Keratinocyte (primary cell): ENCODE measurements around the gene TNIK. TPM values are rescaled to one million over a fixed set of nuclear protein-coding genes. Genes with fewer than 3 reads are reported as not detected.

Experiments used
- DNase-seq: peaks from one replicate; pipeline ENCODE4 v3.0.0-alpha.2; 2011; ENCODE audit warnings: low read depth, missing footprints, low spot score
- FAIRE-seq: peaks from 2 replicates; lab custom pipeline; 2011; peaks lifted over from hg19 to GRCh38; lab: Jason Lieb, UNC
- H2AFZ ChIP-seq: 2 replicates; pipeline ENCODE4 v1.6.0; 2012; ENCODE audit warnings: low read length, control low read depth, inconsistent platforms; ENCODE audit not compliant: control insufficient read depth
- H3K27ac ChIP-seq: 2 replicates; pipeline ENCODE4 v1.5.1; 2011; ENCODE audit warnings: low read length; ENCODE audit not compliant: control insufficient read depth, insufficient read depth
- H3K27me3 ChIP-seq: 3 replicates; pipeline ENCODE4 v1.6.0; 2011; ENCODE audit warnings: low read length; ENCODE audit not compliant: control insufficient read depth, insufficient read depth; ENCODE audit errors: extremely low read depth
- H3K36me3 ChIP-seq, 2 experiments: 2 replicates in 1 of 2; 3 replicates in 1 of 2; pipeline ENCODE4 v1.5.1; 2011; ENCODE audit warnings: low read length in 2 of 2, mild to moderate bottlenecking in 1 of 2; ENCODE audit not compliant: control insufficient read depth in 2 of 2, insufficient read depth in 2 of 2; ENCODE audit errors: extremely low read depth in 1 of 2
- H3K4me1 ChIP-seq: 3 replicates; pipeline ENCODE4 v1.5.1; 2011; ENCODE audit warnings: low read length; ENCODE audit not compliant: control insufficient read depth, insufficient read depth; ENCODE audit errors: extremely low read depth
- H3K4me2 ChIP-seq: 3 replicates; pipeline ENCODE4 v1.6.0; 2011; ENCODE audit warnings: low read depth, low read length; ENCODE audit not compliant: control insufficient read depth, insufficient read depth; ENCODE audit errors: extremely low read depth
- H3K4me3 ChIP-seq, 3 experiments: fragments of 200-600 bp in 1 of 3; sonication (generic) in 1 of 3; 2 replicates in 2 of 3; 3 replicates in 1 of 3; pipeline ENCODE4 v1.5.1; 2011 to 2016; ENCODE audit warnings: low read length in 3 of 3, mild to moderate bottlenecking in 3 of 3, control low read depth in 2 of 3, inconsistent platforms in 1 of 3, low read depth in 1 of 3, mixed read lengths in 1 of 3, mixed run types in 1 of 3, moderate library complexity in 1 of 3; ENCODE audit not compliant: control insufficient read depth in 2 of 3, insufficient read depth in 2 of 3; ENCODE audit errors: extremely low read depth in 1 of 3
- H3K79me2 ChIP-seq: 2 replicates; pipeline ENCODE4 v1.6.0; 2012; ENCODE audit warnings: low read length; ENCODE audit not compliant: control insufficient read depth, insufficient read depth
- H3K9ac ChIP-seq: 3 replicates; pipeline ENCODE4 v1.6.0; 2011; ENCODE audit warnings: low read length; ENCODE audit not compliant: control insufficient read depth, insufficient read depth; ENCODE audit errors: extremely low read depth
- H3K9me1 ChIP-seq: 3 replicates; pipeline ENCODE4 v1.6.0; 2011; ENCODE audit warnings: low read length; ENCODE audit not compliant: control insufficient read depth, insufficient read depth; ENCODE audit errors: extremely low read depth
- H3K9me3 ChIP-seq: 2 replicates; pipeline ENCODE4 v1.5.1; 2012; ENCODE audit warnings: low read depth, low read length; ENCODE audit not compliant: control insufficient read depth
- H4K20me1 ChIP-seq: 3 replicates; pipeline ENCODE4 v1.6.0; 2011; ENCODE audit warnings: low read length; ENCODE audit not compliant: control insufficient read depth, insufficient read depth; ENCODE audit errors: extremely low read depth
- CTCF ChIP-seq, 3 experiments: IDR thresholded peaks in 1 of 3; conservative IDR thresholded peaks in 1 of 3; optimal IDR thresholded peaks in 1 of 3; 2 replicates in 2 of 3; 3 replicates in 1 of 3; pipeline versions ENCODE3 to v1.5.1; 2011; ENCODE audit warnings: low read length in 3 of 3, mild to moderate bottlenecking in 3 of 3, moderate library complexity in 2 of 3, control low read depth in 1 of 3, inconsistent platforms in 1 of 3; ENCODE audit not compliant: insufficient read depth in 2 of 3; ENCODE audit errors: extremely low read depth in 1 of 3
- EZH2 ChIP-seq: IDR thresholded peaks from one replicate; pipeline ENCODE4 v1.6.1; 2012; ENCODE audit warnings: inconsistent platforms, mild to moderate bottlenecking, low read length, moderate library complexity
- dilution Hi-C: fragments of 300-500 bp; cut with MboI; formaldehyde crosslinking; loops from one replicate; pipeline ENCODE4 v1.7.0; 2020; ENCODE audit warnings: low sequenced_read_pairs; ENCODE audit not compliant: extremely low pct_ligation_motif_present
- polyA plus RNA-seq, 5 experiments: library from polyadenylated mRNA; depleted of rRNA in 3 of 5; stranded (reverse) in 3 of 5; stranded (forward) in 1 of 5; unstranded in 1 of 5; fragments of >200 nt; gene quantifications; 1 replicate in 1 of 5; 2 replicates in 3 of 5; 3 replicates in 1 of 5; pipeline versions ENCODE4 v1.2.1 to v1.2.3, GENCODE V29; 2011 to 2012; ENCODE audit warnings: missing spikeins in 2 of 5, low read depth in 1 of 5, low replicate concordance in 1 of 5

TNIK gene
- polyA plus RNA-seq, 1 donor (not counting 4 experiments of a cell fraction or from before 2014, with no cell fraction given), result 4.4 TPM

- Histone ChIP-seq H3K36me3 (no peaks in the 10 kb centered on the region), H3K4me3 (no peak overlapping the region), H3K27ac (no peak overlapping the region), H2AFZ (no peak overlapping the region), H3K79me2 (no peaks in the 10 kb centered on the region), H3K9me1 (no peaks in the 10 kb centered on the region), H4K20me1 (no peaks in the 10 kb centered on the region), H3K9ac (no peak overlapping the region), H3K9me3 (no peaks in the 10 kb centered on the region), H3K4me1 (peaks cover 7% of the 10 kb centered on the region), H3K4me2 (no peak overlapping the region), H3K27me3 (no peaks in the 10 kb centered on the region)
- DNase-seq, result no peak
- dilution Hi-C loops, result no loop called here
- FAIRE-seq, result no peak
- TF ChIP-seq EZH2 (no peak), CTCF (optimal IDR thresholded peaks at IDR 0.05 in 1 of 3, IDR thresholded peaks at IDR 0.05 in 1 of 3, conservative IDR thresholded peaks at IDR 0.05 in 1 of 3; ENCODE audit: extremely low read depth in 1 of 3, insufficient read depth in 2 of 3, low read length in 3 of 3) (no peak)
Observed at GRCh38 chr3:171446301-171446700, 13.9 kb downstream of the TNIK start.

- TF ChIP-seq CTCF (optimal IDR thresholded peaks at IDR 0.05 in 1 of 3, IDR thresholded peaks at IDR 0.05 in 1 of 3, conservative IDR thresholded peaks at IDR 0.05 in 1 of 3; ENCODE audit: extremely low read depth in 1 of 3, insufficient read depth in 2 of 3, low read length in 3 of 3), result no peak
- TF ChIP-seq EZH2, result no peak
Observed at GRCh38 chr3:171445620-171446204, 14.5 kb downstream of the TNIK start.

More at GRCh38 chr3:171445620-171446204, 14.5 kb downstream of the TNIK start:
- H3K27me3 ChIP-seq, result no peaks in the 10 kb centered on the region
- peaks cover 7% of the 10 kb centered on the region for H3K4me1 ChIP-seq
- FAIRE-seq, result no peak
- no peak overlapping the region for H3K4me2 ChIP-seq
- no peak overlapping the region for H3K4me3 ChIP-seq
- H3K79me2 ChIP-seq, result no peaks in the 10 kb centered on the region
- no peaks in the 10 kb centered on the region for H3K9me3 ChIP-seq
- H3K9me1 ChIP-seq, result no peaks in the 10 kb centered on the region
- H3K36me3 ChIP-seq, result no peaks in the 10 kb centered on the region
- H4K20me1 ChIP-seq, result no peaks in the 10 kb centered on the region
- H2AFZ ChIP-seq, result no peak overlapping the region
- dilution Hi-C loops, result no loop called here
- no peak overlapping the region for H3K9ac ChIP-seq
- DNase-seq, result no peak
- H3K27ac ChIP-seq, result no peak overlapping the region
